HG03064 (cell line): Measurements from ENCODE around the gene FGGY.

Experiments used
- ATAC-seq: cut with Tn5 transposase; IDR thresholded peaks from one replicate; pipeline ENCODE4 v1.9.1; 2021; ENCODE audit warnings: low read depth; ENCODE audit not compliant: unreplicated experiment

Gene FGGY

DNA sequence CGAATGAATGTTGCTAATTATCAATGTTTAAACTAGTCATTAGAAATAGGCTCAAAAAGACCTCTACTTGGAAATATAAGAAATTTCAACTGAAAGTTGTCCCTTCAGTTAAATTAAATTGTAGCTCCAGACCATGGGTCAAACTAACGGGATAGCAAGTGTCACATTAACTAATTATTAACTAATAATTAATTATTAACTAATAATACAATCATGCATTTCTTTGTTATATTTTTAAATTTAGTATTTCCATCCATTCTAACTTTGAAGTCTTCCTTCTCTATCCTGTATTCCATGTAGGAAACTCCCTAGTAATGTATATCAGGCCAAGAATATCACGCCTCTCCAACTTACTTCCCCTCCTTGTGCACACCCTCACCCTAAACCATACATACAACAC is 474.5 kb downstream of the FGGY start:
- no peak for ATAC-seq

DNA sequence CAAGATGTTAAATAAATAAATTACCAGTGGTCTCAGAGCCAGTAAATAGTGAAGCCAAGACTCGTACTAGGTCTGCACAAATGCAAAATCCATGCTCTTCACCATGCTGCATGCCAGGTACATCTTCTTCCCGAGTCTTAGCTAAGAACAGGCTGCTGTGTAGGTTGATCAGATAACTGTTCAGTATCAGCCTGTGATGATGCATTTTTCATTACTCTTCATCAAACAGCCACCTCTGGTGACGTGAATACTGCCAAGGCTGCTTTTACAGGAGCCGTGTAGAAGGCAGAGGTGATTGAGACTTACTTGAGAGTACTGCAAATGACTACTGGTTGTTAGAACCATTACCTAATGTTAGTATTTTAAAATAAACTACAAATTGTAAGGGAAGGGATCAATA is 478.6 kb downstream of the FGGY start:
- no peak for ATAC-seq

DNA sequence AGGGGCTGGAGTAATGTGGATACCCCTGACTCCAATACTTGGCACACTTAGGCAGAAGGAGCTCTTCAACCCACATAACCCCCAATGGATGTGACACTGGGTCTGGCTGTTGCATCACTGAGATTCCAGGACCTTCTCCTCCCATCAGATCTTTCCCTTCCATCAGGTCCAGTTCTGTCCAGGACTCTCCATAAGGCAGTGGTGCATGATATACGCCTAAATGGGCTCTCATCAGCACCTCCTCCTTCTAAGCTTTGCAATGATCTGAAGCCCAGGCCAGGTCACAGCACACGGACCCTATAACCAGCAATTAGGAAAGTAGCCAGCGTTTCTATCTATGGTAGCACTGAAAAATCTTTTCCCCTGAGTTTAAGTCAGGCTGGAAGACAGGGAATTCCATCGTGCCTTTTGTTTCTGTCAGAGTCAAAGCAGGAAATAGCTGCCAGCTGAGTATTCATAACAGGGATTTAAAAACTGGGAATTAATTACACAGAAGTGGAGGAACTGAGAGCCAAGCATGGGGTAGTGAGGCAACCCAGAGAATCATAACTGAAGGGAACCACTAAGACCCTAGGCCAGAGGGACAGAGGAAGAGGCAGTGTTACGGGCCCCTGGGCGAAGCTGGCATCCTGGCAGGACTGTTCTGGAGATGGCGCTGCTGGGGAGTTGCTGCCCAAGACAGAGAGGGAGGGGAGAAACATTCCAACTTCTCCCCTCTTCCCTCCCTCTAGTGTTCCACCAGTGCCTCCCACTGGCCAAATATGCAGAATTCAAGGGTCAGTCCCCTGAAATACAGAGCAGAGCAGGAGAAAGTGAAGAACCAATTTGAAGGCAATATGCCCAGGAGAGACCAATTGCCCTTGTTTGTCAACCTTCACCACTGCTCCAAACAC is 480.3 kb downstream of the FGGY start:
- no peak for ATAC-seq

DNA sequence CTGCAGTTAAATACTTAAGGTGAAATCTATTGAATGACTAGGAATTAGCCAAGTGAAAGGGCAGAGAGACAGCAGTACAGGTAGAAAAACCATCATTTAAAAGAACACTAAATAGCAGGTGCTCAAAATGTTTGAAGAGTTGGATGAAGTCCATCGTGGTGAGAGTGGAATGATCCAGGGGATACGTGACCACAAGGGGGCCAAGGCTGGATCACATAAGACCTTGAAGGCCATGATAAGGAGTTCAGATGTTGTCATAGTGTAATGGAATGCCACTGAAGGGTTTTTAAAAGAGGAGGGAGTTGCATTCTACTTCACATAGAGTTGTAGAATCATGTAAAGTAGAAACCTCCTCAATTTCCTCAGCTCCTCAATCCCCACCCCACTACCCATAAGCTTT is 483.1 kb downstream of the FGGY start:
- ATAC-seq = no peak

DNA sequence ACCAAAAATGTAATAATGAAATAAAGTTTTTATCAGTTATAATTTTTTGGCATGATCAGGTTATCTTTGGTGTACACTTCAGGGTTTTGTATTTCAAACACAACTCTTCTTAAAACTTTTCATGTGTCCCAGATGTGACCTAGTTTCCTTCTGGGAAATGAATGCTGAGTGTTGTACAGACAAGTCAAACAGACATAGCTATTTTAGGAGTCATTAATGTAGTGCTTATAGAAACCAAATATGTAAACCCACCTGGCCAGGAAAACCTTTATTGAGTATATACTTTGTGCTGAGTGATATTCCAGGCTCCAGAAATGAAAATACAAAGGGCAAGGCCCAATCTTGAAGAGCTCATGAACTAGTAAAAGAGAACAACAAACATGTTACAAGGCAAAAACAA is 491.9 kb downstream of the FGGY start:
- no peak for ATAC-seq

DNA sequence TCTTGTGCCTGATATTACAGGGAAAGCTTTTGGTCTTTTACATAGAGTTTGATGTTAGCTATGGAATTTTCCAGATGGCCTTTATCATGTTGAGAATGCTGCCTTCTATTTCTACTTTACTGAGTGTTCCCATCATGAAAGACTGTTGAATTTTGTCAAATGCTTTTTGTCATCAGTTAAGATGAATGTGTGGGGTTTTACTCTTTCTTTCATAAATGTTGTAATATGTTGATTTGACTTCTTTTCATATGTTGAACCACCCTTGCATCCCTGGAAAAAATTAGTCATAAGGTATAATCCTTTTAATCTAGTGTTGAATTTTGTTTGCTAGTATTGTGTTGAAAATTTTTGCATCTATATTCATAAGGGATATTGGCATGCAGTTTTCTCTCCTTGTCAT is 501.7 kb downstream of the FGGY start:
- ATAC-seq = no peak

DNA sequence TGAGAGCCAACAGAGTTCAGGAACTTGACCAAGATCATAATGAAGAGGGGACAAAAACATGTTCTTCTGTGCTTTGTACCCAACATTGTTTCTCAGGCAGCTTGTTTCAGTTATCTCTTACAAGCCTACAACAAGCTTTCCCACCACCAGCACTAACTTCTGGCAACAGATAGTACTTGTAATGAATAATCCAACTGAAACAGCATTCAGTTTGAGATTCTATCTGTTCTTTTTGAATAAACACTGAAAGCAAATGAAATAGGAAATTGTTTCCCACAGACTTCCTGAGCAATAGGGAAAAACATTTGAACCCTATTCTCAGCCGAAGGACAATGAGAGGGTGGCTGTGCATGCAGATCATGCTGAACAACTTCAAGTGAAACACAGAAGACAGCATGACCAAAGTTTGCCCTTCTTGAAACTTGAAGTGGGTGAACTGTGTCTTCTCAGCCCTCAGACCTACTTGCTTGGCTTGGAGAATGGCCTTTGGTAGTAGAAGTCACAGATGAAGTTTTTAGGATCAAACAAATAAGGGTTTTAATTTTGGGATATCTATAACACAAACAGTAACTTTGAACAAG is 506.7 kb downstream of the FGGY start:
- no peak for ATAC-seq

DNA sequence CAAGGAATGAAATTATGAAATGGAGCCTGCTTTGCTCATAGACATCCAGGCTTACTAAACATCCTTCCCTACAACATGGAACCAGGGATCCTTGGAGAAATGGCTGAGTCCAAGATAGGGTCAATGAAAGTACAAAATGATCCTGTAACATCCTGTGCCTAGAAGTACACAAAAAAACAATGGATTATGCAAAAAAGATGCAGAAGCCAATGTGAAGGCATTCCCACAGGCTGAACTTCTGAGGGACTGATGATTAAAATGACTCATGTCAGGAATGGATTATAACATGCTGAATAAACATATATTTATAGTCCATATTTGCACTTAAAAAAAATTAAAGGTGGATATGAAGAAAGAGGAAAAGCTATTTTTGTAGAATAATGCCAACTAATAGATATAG is 507.4 kb downstream of the FGGY start:
- ATAC-seq = no peak

DNA sequence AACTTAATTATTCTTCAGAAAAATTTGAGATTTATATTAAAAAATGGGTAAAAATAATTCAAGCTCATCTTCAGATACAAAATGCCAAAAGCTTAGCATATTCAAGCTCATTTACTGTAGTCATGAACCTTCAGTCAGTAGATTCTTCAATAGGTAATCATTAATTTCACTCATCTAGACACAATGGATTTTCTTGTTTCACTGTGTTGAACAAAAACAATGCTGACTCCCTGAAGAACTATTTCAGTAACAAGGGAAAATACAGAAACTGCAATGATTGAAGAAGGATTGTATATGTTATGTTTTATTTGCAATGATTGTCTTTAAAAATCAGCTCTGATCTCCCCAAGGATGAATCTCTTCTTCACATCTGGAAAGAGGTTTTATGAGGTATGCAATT is 508.7 kb downstream of the FGGY start:
- no peak for ATAC-seq
